ENCODE data around the gene CCDC78.

CCDC78 gene

GRCh38 chr16:751152-752006 lies 25.1 kb upstream of the CCDC78 start:
- TF ChIP-seq CTCF (IDR thresholded peaks at IDR 0.05; ENCODE audit: low read depth, low read length): no peak
- no peak overlapping the region for H3K4me3 ChIP-seq (replicated peaks in 1 of 2; ENCODE audit: low read depth in 2 of 2, low read length in 2 of 2)
- DNase-seq (ENCODE audit: low read depth in 2 of 2): no peak

- DNase-seq (ENCODE audit: low read depth in 2 of 2): no peak
- H3K4me3 ChIP-seq (replicated peaks in 1 of 2; ENCODE audit: low read depth in 2 of 2, low read length in 2 of 2): no peak overlapping the region
- TF ChIP-seq CTCF (IDR thresholded peaks at IDR 0.05; ENCODE audit: low read depth, low read length): no peak
Measured at GRCh38 chr16:750485-750884, 24.2 kb upstream of the CCDC78 start.

DNA sequence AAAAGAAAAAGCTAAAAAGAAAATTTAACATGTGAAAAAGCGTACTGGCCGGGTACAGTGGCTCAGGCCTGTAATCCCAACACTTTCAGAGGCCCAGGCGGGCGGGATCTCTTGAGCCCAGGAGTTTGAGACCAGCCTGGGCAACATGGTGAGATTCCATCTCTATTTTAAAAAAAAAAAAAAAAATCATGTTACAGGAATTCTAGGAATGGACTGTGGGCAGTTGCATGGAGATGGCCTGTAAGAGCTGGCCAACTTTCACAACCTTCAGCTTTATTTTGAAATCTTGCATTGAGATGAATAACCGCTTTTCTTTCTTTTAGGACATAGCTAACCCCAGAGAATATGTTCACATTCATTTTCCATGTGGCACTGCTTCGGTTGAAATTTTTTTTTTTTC lies 22.8 kb upstream of the CCDC78 start:
- DNase-seq (ENCODE audit: low read depth in 2 of 2): peak; percentile 84 to 85
- no peak overlapping the region for H3K4me3 ChIP-seq (replicated peaks in 1 of 2; ENCODE audit: low read depth in 2 of 2, low read length in 2 of 2)
- TF ChIP-seq CTCF (IDR thresholded peaks at IDR 0.05; ENCODE audit: low read depth, low read length): no peak

DNA sequence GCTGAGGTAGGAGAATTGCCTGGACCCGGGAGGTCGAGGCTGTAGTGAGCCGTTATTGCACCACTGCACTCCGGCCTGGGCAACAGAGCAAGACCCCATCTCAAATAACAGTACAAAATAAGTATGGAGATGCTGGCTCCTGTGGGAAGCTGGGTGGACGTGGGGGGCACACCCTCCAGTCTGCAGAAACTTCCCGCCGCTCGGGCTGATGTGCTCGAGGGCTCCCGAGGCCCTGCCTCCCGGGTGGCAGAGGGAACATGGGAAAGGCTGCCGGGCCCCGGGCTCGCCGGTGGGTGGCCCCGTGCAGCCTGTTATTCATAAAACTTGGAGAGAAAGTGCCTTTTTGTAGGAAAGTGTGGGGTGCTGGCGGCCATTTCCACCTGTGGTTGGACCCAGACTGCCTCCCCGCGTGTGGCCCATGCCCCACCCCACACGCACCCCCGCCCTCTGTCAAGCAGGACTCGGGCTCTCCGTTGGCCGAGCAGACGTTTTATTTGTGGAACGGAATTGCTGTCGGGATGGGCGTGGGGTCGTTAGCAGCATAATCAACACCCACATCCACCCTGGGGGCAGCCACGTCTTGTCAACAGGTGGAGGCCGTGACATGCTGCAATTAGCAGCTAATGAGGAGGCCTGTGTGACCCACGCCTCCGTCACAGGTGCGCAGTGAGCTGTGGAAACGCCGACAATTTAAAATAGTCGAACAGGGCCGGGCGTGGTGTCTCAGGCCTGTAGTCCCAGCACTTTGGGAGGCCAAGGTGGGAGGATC lies 21.9 kb upstream of the CCDC78 start:
- DNase-seq (ENCODE audit: low read depth in 2 of 2): no peak
- TF ChIP-seq CTCF (IDR thresholded peaks at IDR 0.05; ENCODE audit: low read depth, low read length): no peak
- H3K4me3 ChIP-seq (replicated peaks in 1 of 2; ENCODE audit: low read depth in 2 of 2, low read length in 2 of 2): no peak overlapping the region

DNA sequence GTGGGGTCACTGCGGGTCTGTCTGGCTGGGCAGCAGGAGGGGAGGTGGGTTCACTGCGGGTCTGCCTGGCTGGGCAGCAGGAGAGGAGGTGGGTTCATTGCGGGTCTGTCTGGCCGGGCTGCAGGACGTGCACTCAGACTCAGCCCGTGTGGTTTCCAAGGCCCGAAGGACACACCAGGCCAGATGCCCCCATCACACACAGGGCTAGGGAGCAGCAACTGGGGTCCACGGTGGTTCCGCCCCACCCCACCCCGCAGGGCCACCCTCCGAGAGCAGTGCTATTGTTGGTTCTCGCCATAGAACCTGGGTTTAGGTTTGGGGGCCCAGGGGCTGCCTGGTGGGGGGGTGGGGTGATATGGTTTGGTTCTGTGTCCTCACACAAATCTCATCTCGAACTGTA lies 20.4 kb upstream of the CCDC78 start:
- DNase-seq (ENCODE audit: low read depth in 2 of 2): no peak
- no peak for TF ChIP-seq CTCF (IDR thresholded peaks at IDR 0.05; ENCODE audit: low read depth, low read length)

GRCh38 chr16:745739-746138 lies 19.5 kb upstream of the CCDC78 start:
- no peak for DNase-seq (ENCODE audit: low read depth in 2 of 2)
- peak; percentile 20 for TF ChIP-seq CTCF (IDR thresholded peaks at IDR 0.05; ENCODE audit: low read depth, low read length)
- no peak overlapping the region for H3K4me3 ChIP-seq (replicated peaks in 1 of 2; ENCODE audit: low read depth in 2 of 2, low read length in 2 of 2)

More for the DNA sequence above, 20.4 kb upstream of the CCDC78 start:
- H3K4me3 ChIP-seq (replicated peaks in 1 of 2; ENCODE audit: low read depth in 2 of 2, low read length in 2 of 2): no peak overlapping the region
